ENCODE measurements around the gene MUC2.

The MUC2 gene

GRCh38 chr11:1087961-1088926 lies 13.6 kb downstream of the MUC2 start:
- no peak for DNase-seq (ENCODE audit: low spot score)

- no peak for DNase-seq (ENCODE audit: low spot score)
These were observed 14.5 kb downstream of the MUC2 start for GRCh38 chr11:1088927-1089737.

- DNase-seq (ENCODE audit: low spot score): no peak
These were observed 15.3 kb downstream of the MUC2 start for GRCh38 chr11:1089738-1090599.

- no peak for DNase-seq (ENCODE audit: low spot score)
These were observed 16.1 kb downstream of the MUC2 start for GRCh38 chr11:1090600-1091331.

GRCh38 chr11:1091332-1092083 lies 16.8 kb downstream of the MUC2 start:
- no peak for DNase-seq (ENCODE audit: low spot score)

- DNase-seq (ENCODE audit: low spot score): no peak
These were observed 17.5 kb downstream of the MUC2 start for GRCh38 chr11:1092145-1092670.

DNA sequence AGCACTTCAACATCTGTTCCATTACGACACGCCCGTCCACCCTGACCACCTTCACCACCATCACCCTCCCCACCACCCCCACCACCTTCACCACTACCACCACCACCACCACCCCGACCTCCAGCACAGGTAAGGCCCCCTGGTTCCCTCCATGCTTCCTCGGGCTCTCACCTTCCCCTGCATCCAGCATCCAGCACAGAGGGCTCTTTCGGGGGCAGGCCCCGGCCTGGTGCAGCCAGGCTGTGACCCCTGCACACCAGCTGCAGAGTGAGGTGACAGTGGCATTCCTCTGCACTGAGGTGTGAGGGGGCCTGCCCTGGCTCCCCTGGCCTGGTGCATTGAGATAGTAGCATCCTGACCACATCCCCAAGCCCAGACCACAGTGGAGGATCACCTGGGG lies 18.2 kb downstream of the MUC2 start:
- no peak for DNase-seq (ENCODE audit: low spot score)

- DNase-seq (ENCODE audit: low spot score): no peak
These were observed 25.1 kb downstream of the MUC2 start for GRCh38 chr11:1099519-1100355.

- DNase-seq (ENCODE audit: low spot score): no peak
These were observed 26.0 kb downstream of the MUC2 start for GRCh38 chr11:1100417-1101245.

DNA sequence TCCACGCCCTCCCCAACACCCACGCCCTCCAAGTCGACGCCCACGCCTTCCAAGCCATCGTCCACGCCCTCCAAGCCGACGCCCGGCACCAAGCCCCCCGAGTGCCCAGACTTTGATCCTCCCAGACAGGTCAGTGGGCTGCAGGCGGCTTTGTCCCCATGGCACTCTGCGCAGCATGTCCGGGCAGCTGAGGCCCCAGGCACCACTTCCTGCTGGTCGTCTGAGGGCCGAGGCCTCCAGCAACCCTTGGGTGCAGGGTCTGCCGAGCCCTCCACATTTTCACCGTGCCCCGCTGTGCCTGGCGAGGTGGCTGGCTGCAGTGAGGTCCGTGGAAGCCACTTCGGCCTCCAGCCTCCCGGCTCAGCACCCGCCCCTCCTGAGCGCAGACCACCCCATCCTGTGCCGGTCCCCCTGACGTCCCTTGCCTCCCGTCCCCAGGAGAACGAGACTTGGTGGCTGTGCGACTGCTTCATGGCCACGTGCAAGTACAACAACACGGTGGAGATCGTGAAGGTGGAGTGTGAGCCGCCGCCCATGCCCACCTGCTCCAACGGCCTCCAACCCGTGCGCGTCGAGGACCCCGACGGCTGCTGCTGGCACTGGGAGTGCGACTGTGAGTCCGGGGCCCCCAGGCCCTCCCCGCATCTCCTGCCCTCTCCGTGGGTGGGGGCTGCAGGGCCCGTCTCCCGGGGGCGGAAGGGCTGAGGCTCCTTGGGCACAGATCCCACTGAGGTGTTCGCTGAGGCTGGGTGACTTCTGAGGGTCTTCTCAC lies 26.8 kb downstream of the MUC2 start:
- DNase-seq (ENCODE audit: low spot score): no peak

GRCh38 chr11:1102221-1102971 lies 27.7 kb downstream of the MUC2 start:
- no peak for DNase-seq (ENCODE audit: low spot score)

GRCh38 chr11:1102996-1103395 lies 28.3 kb downstream of the MUC2 start:
- DNase-seq (ENCODE audit: low spot score): no peak

- no peak for DNase-seq (ENCODE audit: low spot score)
These were observed 29.0 kb downstream of the MUC2 start for GRCh38 chr11:1103401-1104360.

DNA sequence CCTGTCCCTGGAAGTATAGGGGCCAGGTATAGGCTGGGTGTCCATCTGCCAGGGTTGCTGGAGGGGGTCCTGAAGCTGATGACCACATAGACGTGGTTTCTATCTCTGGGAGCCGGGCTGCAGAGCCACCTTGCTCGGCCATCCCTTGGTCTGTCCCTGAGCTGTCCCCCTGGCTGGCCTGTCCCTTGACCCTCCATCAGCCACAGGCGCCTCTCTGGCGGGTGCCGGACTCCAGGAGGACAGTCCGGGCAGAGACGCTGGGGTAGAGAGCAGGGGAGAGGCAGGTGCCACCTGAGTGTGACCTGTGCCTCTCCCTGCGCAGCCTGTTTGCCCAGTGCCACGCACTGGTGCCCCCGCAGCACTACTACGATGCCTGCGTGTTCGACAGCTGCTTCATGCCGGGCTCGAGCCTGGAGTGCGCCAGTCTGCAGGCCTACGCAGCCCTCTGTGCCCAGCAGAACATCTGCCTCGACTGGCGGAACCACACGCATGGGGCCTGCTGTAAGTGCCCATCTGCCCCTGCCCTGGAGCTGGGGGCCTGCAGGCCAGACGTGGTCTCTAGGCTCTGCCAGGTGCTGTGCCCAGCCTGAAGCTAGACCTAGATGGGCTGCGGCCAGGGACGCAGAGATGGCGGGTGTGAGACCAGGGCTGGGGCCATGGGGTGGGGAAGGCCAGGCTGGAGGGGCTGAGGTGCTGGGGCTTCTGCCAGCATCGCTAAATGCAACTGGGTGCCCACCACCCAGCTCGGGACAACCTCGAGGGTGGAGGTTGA lies 29.9 kb downstream of the MUC2 start:
- no peak for DNase-seq (ENCODE audit: low spot score)

DNA sequence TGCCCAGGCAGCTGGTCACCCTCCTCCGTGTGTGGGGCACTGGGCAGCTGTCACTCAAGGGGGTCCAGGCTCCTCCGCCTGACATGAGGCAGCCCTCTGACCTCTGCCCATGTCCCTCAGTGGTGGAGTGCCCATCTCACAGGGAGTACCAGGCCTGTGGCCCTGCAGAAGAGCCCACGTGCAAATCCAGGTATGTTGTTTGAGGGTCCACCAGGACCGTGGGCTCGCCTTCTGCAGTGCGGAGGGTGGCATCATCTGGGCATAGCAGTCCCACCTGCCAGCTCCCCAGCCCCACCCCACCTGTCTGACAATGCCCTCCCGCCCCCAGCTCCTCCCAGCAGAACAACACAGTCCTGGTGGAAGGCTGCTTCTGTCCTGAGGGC lies 30.5 kb downstream of the MUC2 start:
- DNase-seq (ENCODE audit: low spot score): no peak

Data from ecto neural progenitor cell (in vitro differentiated cells).